GM21528 (cell line): ENCODE measurements around the gene VTI1A.
"Not testable (repeated sequence)": the region's sequence is repeated elsewhere in the genome, so short reads cannot be mapped to it uniquely, and the experiment has no call there.

Experiments used
- ATAC-seq: cut with Tn5 transposase; IDR thresholded peaks from one replicate; pipeline ENCODE4 v1.9.1; 2021; ENCODE audit warnings: mild to moderate bottlenecking, moderate library complexity; ENCODE audit not compliant: unreplicated experiment, low FRiP score

The VTI1A gene

GRCh38 chr10:112844681-112845544 is 397.9 kb downstream of the VTI1A start:
- no peak for ATAC-seq

- ATAC-seq = no peak
Measured at GRCh38 chr10:112847778-112848177, 400.8 kb downstream of the VTI1A start.

DNA sequence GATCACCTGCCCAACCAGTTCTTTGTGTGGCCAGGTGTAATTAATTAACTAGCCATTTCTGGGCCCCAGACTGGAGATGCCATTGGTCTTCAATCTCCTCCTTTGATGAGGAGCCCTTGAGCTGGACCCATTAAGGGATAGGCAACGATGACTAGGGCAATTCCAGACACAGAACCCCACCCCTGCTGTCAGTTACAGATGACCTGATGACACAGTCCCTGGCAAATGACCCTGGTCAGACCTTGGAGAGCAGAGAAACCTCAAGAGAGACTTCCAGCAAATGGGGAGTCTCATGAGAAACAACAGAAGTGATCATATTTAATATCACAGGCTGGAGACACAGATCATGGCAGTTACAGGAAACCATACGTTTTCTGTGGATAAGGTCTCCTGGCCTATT is 401.2 kb downstream of the VTI1A start:
- no peak for ATAC-seq

GRCh38 chr10:112848868-112849430 is 401.9 kb downstream of the VTI1A start:
- no peak for ATAC-seq

- ATAC-seq = no peak
Measured at GRCh38 chr10:112849546-112849945, 402.5 kb downstream of the VTI1A start.

DNA sequence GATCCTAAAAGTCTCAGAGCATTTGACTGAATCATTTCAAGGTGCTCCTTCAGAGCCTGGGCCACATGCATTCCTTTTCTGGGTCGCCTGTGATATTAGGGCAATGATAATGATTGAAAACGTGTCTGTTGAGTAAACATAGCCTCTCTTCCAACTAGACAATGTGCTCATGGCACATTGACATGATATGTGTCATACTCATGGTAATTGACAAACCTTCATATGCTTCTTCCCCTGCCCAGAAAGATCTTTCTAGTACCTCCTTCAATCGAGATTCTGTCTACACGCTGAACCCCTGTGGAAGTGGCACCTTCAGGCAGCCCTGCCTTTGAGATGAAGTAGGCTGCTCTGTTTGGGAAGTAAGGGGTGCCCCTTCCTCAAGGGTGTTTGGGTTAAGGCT is 404.2 kb downstream of the VTI1A start:
- no peak for ATAC-seq

GRCh38 chr10:112851588-112852211 is 404.7 kb downstream of the VTI1A start:
- ATAC-seq = no peak

GRCh38 chr10:112852306-112852705 is 405.3 kb downstream of the VTI1A start:
- no peak for ATAC-seq

DNA sequence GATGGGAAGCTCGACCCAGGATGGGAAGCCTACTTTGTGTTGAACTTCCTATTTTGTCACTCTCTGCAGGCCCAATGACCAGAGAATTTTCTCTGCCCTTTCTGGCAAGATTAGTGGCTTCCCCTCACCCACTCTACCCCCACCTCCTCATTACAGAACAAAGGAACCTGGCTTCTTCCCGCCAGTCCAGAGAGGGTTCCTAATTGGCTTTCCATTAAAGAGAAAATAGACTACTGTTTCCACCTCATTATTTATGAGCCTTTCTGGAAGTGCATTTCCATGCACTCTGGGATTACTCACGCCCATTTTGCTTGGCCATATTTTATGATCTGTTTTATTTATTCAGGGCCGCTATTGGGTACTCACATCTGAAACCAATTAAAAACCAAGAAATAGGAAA is 408.1 kb downstream of the VTI1A start:
- ATAC-seq = no peak

DNA sequence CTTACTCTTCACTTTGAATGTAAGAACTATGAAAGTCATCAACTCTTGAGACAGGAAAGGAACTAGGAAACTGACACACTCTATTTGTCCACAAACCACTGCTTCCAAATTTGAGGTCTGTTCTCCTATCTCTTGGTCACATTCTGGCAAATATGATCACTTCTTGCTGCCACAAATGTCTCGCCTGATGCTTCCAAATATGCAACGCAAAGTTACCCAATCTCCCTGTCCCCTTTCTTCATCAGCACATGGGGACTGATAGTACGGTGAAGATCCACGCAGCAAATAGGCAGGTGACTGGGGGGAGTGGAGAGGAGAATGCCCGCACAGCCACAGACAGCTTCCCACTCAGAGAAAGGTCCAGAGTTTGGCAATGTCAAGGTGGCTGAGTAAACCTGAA is 410.5 kb downstream of the VTI1A start:
- no peak for ATAC-seq

DNA sequence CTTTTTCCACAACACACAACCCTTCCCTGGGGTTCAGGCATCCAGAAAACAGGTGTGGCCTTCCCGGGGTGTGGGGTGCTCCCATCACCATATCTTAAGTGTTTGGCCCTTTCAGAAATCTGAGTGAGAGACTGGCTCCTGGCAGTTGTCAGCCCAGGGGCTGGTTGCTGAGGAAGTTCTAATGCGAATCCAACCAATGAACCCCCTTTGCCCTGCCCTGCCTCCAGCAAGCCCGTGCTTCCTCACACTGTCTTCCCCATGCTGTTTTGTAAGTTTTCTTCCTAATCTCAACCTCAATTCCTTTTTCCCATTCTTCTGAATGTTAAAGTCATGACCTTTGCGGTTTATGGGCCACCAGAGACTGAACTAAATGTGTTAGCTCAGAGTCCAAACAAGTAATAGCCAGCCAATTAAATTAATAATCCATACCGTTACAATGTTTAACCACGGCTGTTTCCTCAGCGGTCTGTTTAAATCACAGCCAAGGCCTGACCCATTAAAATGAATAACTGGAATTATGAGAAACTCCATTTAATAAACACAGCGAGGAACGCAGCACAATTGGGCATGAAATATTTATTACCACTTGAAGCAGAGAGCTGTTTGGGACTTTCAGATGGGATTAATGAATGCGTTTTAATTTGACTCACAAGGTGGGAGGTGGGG is 412.1 kb downstream of the VTI1A start:
- ATAC-seq = no peak

DNA sequence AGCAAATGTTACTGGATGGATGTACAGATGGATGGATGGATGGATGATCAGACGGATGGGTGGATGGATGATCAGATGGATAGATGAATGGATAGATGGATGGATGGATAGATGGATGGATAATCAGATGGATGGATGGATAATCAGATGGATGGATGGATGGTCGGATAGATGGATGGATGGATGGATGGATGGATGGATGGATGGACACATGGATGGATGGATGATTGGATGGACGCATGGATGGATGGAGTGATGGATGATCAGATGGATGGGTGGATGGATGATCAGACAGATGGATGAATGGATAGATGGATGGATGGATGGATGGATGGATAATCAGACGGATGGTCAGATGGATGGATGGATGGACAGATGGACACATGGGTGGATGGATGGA is 412.8 kb downstream of the VTI1A start:
- no peak for ATAC-seq

- ATAC-seq = not testable (repeated sequence)
Measured at GRCh38 chr10:112863461-112863860, 416.4 kb downstream of the VTI1A start.
